CD4-positive, alpha-beta T cell treated with Interleukin-17A for 4 hours (primary cell): ENCODE measurements around the gene ADCY6.

Experiments used
- DNase-seq: peaks from one replicate; pipeline ENCODE4 v3.0.0-alpha.2; 2020; ENCODE audit warnings: mixed read lengths

The ADCY6 gene

GRCh38 chr12:48815126-48816110 lies 26.5 kb upstream of the ADCY6 start:
- peak; percentile 41 for DNase-seq

DNA sequence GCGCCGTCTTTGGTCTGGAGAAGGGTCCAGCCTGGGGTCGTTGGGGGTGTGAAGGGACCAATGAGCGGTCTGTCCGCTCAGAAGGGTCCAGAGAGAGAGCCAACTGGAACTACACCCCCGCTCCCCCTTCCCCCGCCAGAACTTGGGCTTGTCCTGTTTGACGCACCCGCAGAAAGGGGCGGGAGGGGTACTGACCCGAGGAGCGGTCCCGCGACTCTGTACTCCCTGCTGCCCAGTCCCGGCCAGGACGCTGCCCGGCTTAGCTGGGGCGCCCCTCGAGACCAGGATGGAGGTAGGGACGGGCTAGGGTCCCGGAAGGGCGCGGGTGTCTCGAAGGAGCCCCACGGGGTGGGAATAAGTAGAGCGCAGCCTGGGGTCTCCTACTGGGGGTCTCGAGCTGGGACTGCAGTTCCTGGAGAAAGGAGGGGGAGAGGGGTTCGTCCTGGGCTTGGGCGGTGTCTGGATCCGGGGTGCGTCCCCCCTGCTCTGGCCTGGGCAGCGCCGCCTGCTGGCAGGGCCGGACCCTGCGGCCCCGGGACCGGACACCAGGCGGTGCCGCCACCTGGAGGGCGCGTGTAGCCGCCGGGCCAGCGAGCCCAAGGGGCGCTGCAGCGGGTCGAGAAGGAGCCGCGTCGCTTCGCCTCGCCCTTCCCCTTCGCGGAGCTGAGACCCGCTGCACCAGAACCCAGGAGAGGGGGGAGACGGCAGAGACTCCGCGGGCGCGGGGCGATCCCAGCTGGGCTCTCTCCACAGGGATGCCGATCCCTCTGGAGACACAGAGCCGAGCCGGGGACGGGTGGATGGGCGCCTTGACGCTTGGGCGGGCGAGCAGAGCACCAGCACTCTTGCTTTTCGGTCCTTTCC lies 25.6 kb upstream of the ADCY6 start:
- DNase-seq = peak; percentile 81

DNA sequence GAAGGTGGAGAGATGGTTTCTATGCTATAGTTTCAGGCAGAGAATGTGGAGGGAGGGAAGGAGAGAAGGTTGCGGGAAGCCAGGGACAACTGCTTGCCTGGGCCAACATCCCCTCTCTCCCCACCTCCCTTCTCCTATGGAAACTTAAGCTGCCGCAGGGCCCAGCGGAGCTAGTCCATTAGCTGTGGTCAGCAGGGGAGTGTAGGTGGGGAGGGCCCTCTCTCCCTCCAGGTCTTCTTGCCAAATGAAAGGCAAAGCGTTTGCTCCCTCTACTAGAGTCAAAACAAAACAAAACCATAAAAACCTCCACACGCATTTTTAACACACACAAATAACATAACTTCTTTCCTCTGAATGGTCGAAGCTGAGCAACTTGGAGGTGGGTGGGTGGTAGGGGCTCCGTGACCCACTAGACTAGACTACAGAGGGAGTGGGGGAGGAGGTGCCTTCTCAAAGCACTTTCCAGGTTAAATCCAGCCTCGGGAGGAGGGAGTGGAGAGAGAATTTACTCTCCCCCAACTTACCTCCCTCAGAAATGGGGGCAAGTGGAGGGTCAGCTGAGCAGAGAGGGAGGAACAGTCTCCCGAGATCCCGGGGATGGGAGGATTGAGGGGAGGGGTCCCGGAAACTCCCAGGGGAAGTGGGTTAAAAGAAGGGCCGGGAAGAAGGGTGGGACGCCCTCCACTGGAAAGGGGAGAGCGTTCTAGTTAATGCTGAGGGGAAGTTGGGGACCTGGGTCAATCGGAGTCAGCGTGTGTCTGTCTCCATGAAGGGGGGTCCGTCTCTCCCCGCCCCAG lies 24.8 kb upstream of the ADCY6 start:
- DNase-seq = no peak

DNA sequence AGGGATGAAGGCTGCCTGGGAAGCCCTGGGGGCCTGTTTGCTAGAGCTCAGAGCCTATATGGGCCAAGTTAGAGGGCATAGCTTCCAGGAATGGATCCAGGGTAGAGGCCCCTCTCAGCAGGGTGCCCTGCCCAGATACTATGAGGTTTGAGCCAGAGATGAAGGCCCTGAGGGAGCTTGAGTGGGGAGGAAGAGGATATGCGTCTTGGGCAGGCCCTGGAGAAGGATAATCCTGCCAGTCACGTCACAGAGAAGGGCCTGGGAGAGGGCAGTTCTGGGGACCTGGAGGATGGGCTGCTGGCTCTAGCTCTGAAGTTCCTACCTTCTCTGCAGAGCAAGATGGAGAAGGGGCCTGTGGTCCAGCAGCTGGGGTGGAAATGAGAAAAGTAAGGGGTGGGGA lies 23.5 kb upstream of the ADCY6 start:
- no peak for DNase-seq

GRCh38 chr12:48811437-48812090 lies 22.7 kb upstream of the ADCY6 start:
- no peak for DNase-seq

DNA sequence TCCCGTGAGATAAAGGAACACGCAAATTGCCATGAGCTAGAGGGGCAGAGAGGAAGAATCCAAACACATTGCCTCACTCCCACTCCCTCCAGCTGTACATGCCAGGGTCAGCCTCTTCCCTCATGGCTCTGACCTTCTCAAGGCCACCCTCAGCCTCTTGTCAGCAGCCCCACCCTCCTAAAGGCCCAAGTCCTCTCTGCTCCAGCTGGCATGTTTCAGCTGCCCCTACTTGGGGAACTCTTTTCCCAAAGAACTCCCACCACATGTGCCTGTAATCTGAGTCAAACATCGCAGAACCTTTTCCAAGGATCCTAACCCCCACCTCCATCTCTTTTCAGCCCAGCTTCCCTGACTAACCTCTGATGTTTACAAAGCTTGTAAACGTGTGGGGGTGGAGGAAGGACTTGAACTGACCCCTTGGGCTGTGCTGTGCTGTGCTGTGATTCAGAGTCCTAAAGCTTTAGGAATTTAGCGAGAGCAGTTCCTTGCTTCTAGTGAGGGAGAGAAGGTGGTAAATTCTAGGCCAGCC lies 22.1 kb upstream of the ADCY6 start:
- no peak for DNase-seq

- DNase-seq = no peak
Observed at GRCh38 chr12:48807981-48808380, 19.1 kb upstream of the ADCY6 start.

DNA sequence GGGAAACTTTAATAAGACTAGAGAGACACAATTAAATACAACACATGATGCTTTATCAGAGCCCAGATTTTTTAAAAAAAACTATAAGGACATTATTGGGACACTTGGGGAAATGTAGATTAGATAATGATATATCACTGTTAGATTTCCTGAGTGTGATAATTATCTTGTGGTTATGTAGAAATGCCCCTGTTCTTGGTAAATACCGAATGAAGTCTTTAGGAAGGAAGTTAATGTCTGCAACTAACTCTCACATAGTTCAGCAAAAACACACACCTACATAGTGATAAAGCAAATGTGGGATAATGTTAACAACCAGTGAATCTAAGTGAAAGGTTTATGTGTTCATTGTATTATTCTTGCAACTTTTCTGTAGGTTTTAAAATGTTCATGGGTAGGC lies 14.8 kb upstream of the ADCY6 start:
- no peak for DNase-seq

DNA sequence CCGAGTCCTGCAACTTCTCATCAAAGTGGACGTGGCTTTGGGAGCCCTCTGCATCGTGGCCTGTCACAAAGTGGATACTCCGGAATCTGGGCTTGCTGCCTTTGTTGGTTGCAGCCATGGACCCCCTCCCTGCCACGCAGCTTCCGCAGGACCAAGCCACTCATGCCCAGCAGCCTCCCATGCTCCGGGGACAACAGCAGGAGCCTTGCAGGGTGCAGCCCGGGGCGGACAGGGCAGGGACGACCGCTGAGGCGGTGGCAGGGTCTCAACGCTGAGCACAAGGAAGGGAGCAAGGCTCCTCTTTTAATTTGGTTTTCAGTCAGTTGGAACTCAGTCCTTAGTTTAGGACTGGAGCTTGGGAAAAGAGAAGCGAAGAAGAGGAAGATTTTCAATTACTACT lies 12.1 kb upstream of the ADCY6 start:
- DNase-seq = no peak

DNA sequence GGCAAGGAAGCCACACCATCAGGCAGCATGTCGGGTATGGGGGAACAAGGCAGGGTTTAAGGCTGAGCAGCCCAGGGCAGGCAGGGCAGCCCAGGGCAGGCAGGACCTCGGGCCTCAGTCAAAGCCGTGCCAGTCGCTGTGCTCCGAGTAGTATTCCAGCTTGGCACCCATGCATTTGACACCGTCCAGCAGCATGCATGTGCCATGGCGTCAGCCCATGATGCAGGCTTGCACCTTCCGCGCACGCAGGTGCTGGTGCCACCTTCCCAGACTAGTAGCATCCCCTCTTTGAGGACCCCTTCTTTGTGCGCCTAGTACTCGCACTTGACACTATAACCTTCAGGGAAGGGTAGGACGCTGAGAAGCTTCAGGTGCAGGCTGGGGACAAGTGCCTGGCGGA lies 11.6 kb upstream of the ADCY6 start:
- DNase-seq = no peak

DNA sequence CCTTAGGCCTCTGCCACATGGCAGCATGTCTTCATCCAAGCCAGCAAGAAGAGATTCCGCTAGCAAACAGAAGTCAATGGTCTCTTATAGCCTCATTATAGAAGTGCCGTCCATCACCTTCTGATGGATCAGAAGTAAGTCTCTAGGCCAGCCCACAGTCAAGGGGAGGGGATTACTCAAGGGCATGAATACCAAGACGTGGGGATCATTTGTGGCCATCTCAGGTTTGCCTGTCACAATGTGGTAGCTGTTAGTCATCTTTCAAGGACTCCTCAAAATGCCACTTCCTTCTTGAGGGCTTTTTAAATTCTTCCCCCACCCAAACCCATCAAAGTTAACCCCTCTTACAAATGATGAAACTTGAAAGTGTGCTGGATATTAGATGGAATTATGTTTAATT lies 8.1 kb upstream of the ADCY6 start:
- no peak for DNase-seq

DNA sequence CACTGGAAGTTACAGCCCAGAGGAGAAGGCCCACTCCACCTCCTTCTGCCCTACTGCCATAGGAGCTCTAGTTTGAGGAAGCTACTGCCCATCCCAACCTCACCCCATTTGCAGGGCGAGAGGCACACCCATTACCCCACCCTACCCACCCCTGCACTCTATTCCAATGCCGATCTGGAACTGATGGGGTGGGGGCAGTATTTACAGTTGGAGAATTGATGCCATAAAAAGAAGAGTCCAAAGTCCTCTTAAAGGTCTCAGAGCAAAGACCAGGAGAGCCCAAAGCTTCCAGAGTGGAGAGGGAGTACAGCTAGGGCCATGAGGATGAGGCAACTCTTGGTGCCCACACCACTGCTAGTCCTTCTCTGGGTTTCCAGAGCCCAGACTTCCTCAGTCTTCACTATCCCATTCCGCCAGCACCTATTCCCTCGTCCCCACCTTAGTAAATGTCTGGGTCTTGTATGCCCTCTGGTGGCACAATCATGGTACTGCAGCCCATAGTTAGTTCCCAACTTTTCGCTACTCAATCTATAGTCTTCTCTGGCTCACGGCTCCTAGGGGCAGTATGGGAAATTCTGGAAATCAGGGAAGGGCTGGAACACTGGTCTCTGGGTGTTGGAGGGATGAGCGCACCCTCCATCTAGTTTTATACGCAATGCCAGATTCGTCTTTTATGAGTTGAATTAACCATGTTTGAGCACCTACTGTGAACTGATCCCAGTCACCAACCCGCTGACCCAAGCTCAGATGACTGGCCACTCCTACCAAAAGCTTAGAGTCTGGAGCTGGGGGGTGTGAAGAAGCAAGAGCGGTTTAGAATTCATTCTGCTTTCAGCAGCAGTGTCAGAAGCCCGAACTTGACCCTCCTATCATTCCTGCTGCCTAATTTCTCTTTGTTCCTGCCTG lies 6.9 kb upstream of the ADCY6 start:
- DNase-seq = peak; percentile 66

GRCh38 chr12:48794870-48795269 lies 6.0 kb upstream of the ADCY6 start:
- DNase-seq = no peak

DNA sequence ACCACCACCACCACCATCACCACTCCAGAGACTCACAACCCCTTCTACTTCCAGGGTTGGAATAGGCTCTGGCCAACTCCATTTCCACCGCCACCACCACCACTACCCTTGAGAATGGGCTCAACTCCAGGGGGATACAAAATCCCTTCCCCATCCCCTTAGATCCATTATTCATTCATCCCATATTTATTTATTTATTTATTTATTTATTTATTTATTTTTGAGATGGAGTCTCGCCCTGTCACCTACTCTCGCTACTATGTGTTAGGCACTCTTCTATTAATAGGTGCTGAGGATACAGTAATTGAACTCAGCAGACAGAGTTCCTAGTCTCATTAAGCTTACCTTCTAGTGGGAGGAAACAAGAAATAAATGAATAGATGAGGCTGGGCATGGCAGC lies 4.8 kb upstream of the ADCY6 start:
- DNase-seq = no peak

- DNase-seq = no peak
Observed at GRCh38 chr12:48789858-48790326, 1.0 kb upstream of the ADCY6 start.

DNA sequence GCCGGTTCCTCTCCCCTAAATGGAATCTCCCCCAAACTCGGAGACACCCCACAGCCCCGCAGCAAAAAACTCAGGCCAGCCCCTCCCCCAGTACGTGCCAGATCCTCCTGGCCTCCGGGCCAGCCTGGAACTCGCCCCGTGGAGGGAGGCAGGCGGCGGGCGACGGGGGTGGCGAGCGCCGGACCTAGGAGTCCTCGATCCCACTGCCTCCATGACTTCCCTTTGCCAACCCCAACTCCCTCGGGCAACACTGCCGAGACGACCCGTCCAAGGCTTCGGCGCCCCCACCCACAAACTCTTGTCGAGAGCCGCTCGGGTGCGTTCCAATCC lies 400 bp downstream of the ADCY6 start:
- no peak for DNase-seq

- DNase-seq = no peak
Observed at GRCh38 chr12:48787791-48788523, 932 bp downstream of the ADCY6 start.

GRCh38 chr12:48786591-48787544 lies 2.0 kb downstream of the ADCY6 start:
- DNase-seq = no peak

DNA sequence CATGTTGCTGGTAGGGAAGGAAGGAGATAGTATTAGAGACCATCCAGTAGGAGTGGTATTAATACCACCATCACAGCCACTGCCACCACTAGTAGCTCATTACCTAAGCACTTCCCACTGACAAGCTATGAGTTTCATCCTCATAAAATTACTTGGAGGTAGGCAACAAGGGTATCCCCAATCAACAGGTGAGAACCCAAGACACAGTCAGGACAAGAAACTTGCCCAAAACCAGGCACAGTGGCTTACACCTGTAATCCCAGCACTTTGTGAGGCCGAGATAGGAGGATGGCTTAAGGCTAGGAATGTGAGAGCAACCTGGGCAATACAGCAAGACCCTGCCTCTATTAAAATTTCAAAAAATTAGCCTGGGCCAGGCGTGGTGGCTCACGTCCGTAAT lies 5.5 kb downstream of the ADCY6 start:
- DNase-seq = no peak
